Ascending aorta (tissue), 2 donors: ENCODE data around the gene PTPRF. TPM values are rescaled to one million over a fixed set of nuclear protein-coding genes. Genes with fewer than 3 reads are reported as not detected.
A peak's percentile ranks its signal among the peaks of the same experiment; 100 is the strongest.

Source experiments
- DNase-seq, 2 donors: peaks; one replicate each; pipeline ENCODE4 v3.0.0-alpha.2; 2019; ENCODE audit warnings: low spot score in 2 of 2
- H3K27ac ChIP-seq, 2 donors: fragments of 200-600 bp; sonication (generic); one replicate each; pipeline ENCODE4 v1.5.1; 2016 to 2017; ENCODE audit warnings: mild to moderate bottlenecking in 1 of 2
- H3K27me3 ChIP-seq: fragments of 200-600 bp; sonication (generic); one replicate; pipeline ENCODE4 v1.5.1; 2017
- H3K36me3 ChIP-seq, 2 donors: fragments of 200-600 bp; sonication (generic); one replicate each; pipeline ENCODE4 v1.5.1; 2016
- H3K4me1 ChIP-seq, 2 donors: fragments of 200-600 bp; sonication (generic); one replicate each; pipeline ENCODE4 v1.5.1; 2016 to 2017; ENCODE audit warnings: mild to moderate bottlenecking in 1 of 2
- H3K4me3 ChIP-seq, 2 donors: fragments of 200-600 bp; sonication (generic); one replicate each; pipeline ENCODE4 v1.5.1; 2016 to 2017; ENCODE audit warnings: mild to moderate bottlenecking in 1 of 2
- H3K9me3 ChIP-seq, 2 donors: fragments of 200-600 bp; sonication (generic); one replicate each; pipeline ENCODE4 v1.5.1; 2016
- intact Hi-C: fragments of 100-400 bp; cut with DNase I; formaldehyde crosslinking; loops from one replicate; pipeline ENCODE4 v1.15.1; 2023
- total RNA-seq: library from RNA; depleted of rRNA; stranded (reverse); fragments of >200 nt; gene quantifications from one replicate; pipeline ENCODE4 v1.1.0, GENCODE V29; 2016
- TF ChIP-seq, protein P1 (sequence below), 3 experiments: fragments of 200-600 bp in 2 of 3; fragments of 450-650 bp in 1 of 3; sonication (generic) in 2 of 3; IDR thresholded peaks; one replicate each; pipeline ENCODE4 v1.5.1; 2016 to 2019; ENCODE audit warnings: antibody characterized with exemption in 3 of 3, mild to moderate bottlenecking in 1 of 3, moderate library complexity in 1 of 3

Gene PTPRF
- total RNA-seq, 1 donor from 2014 or later, result 43.6 TPM

DNA sequence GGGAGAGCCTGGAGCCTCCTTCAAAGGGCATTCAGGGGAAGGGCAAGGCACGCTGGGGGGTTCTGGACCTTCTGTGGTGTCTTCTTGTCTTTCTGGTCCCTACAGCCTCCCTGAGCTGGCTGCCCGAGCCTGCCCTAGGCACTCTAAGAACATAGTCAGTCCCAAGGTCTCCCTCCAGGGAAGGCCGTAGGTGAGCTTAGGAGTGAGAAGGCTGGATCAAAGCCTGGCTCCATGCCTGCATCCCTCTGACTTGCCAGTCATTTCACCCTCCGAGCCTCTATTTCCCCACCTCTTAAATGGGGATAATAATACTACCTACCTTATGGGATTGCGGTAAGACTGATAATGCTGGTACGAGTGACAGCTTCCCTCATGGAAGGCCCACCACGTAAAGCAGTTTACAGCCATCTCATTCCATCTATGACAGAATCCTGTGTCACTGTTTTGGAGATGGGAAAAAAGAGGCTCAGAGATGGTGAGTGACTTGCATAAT lies 20.8 kb downstream of the PTPRF start:
- DNase-seq, result no peak
- peaks cover 0 to 8% of the 10 kb centered on the region in 2 donors for H3K4me1 ChIP-seq
- H3K27ac ChIP-seq, result no peak overlapping the region
- intact Hi-C loops, result no loop called here
- TF ChIP-seq, protein P1, sequence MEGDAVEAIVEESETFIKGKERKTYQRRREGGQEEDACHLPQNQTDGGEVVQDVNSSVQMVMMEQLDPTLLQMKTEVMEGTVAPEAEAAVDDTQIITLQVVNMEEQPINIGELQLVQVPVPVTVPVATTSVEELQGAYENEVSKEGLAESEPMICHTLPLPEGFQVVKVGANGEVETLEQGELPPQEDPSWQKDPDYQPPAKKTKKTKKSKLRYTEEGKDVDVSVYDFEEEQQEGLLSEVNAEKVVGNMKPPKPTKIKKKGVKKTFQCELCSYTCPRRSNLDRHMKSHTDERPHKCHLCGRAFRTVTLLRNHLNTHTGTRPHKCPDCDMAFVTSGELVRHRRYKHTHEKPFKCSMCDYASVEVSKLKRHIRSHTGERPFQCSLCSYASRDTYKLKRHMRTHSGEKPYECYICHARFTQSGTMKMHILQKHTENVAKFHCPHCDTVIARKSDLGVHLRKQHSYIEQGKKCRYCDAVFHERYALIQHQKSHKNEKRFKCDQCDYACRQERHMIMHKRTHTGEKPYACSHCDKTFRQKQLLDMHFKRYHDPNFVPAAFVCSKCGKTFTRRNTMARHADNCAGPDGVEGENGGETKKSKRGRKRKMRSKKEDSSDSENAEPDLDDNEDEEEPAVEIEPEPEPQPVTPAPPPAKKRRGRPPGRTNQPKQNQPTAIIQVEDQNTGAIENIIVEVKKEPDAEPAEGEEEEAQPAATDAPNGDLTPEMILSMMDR (IDR thresholded peaks at IDR 0.05), result no peak
- H3K27me3 ChIP-seq, result no peaks in the 10 kb centered on the region
- no peaks in the 10 kb centered on the region for H3K9me3 ChIP-seq
- no peak overlapping the region for H3K4me3 ChIP-seq
- H3K36me3 ChIP-seq, result peaks cover 6 to 7% of the 10 kb centered on the region in 2 donors

DNA sequence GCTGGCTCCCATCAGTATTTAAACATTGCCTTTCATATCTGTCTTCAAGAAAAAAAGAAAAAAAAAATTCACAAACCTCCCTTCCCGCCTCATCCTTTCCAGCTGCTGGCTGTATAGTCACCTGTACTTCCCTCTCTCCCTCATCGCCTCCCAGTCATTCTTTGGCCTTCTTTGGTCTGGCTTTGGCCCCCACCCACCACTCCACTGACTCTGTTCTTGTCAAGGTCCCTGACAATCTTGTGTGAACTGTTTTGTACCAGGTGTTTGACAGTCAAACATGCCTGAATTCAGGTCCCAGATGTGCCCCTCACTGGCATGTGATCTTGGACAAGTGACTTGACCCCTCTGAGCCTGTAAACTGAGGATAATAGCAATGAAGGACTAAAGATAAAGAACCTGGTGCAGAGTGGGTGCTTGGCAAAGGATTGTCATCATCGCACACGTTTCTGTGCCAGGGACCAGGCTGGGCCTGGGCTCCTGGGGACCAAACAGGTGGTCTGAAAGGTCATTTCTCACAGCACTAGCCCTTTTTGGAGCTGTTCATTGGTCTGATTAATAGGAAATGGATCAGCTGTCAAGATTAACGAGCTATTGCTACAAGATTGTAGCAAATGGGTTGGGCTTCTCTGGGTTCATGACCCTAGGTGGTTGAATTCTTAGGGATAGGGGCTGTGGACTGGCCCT lies 21.5 kb downstream of the PTPRF start:
- H3K9me3 ChIP-seq, result no peaks in the 10 kb centered on the region
- H3K27ac ChIP-seq, result no peak overlapping the region
- peaks cover 6 to 7% of the 10 kb centered on the region in 2 donors for H3K36me3 ChIP-seq
- H3K27me3 ChIP-seq, result no peaks in the 10 kb centered on the region
- no peak overlapping the region for H3K4me3 ChIP-seq
- DNase-seq, result no peak
- H3K4me1 ChIP-seq, result peaks cover 0 to 8% of the 10 kb centered on the region in 2 donors
- intact Hi-C loops, result no loop called here
- TF ChIP-seq, protein P1 (IDR thresholded peaks at IDR 0.05), result no peak

DNA sequence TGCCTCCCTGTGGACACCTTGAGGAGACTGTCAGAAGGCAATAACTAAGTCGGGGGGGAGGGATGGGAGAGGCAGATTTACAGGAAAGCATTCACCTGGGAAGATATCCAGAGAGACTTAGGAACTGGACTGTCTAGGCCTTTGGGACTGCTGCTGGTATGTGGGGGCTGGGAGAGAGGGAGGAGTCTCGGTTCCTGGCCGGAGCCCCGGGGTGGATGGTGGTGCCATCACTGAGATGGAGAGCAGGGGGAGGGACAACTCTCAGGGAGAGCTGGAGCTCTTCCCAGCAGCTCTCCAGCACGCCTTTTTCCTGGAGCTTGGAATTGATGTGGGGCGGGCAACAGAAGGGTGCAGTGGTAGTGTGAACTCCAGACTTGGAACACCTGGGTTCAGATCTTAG lies 22.1 kb downstream of the PTPRF start:
- Histone ChIP-seq H3K4me1 (peaks cover 0 to 8% of the 10 kb centered on the region in 2 donors), H3K9me3 (no peaks in the 10 kb centered on the region), H3K27me3 (no peaks in the 10 kb centered on the region), H3K27ac (no peak overlapping the region), H3K36me3 (peaks cover 6 to 7% of the 10 kb centered on the region in 2 donors), H3K4me3 (no peak overlapping the region)
- TF ChIP-seq, protein P1 (IDR thresholded peaks at IDR 0.05), result no peak
- intact Hi-C loops, result no loop called here
- no peak for DNase-seq

DNA sequence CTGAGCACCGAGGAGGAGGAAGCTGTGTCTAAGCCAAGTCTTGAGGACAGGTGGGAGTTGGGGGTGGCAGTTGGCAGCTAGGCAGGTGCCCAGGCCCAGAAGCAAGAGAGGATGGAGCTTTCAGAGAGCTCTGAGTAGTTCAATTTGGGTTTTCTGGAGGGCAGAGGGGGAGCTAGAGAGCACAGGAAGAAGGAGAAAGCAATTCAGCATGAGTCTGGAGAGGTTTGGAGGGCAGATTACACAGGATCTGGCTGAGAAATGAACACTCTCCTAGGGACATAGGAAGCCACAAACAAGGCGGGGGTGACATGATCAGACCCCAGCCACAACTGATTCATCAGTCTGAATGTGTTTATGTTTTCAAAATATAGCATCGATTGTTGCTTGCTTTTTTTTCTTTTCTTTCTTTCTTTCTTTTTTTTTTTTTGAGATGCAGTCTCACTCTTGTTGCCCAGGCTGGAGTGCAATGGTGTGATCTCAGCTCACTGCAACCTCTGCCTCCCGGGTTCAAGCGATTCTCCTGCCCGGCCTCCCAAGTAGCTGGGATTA lies 23.8 kb downstream of the PTPRF start:
- peaks cover 0 to 14% of the 10 kb centered on the region in 2 donors for H3K4me1 ChIP-seq
- peaks cover 6 to 7% of the 10 kb centered on the region in 2 donors for H3K36me3 ChIP-seq
- no peaks in the 10 kb centered on the region for H3K9me3 ChIP-seq
- DNase-seq, result no peak
- TF ChIP-seq, protein P1 (IDR thresholded peaks at IDR 0.05), result peak in 1 of 3 experiments; percentile 15
- no peaks in the 10 kb centered on the region for H3K27me3 ChIP-seq
- no peak overlapping the region for H3K4me3 ChIP-seq
- intact Hi-C loops, result no loop called here
- no peak overlapping the region for H3K27ac ChIP-seq

DNA sequence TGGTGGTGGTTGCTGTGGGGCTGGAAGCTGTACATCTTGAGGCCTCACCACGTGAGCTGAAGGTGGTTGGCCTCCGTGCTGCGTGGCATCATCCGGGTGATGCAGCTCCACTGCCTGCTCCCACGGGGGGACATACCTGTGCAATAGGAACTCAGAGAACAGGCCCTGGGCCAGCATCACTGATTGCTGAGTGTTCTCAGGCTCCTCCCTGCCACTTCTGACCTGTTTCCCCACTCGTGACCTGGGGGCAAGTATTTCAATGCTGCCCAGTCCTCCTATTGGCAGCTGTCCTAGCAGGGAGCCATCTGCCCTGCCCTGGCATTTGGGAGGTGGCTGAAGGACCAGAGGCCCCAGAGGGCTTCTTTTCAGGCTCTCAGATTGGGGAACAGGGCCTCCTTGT lies 26.1 kb downstream of the PTPRF start:
- intact Hi-C loops, result no loop called here

More for the DNA sequence above, 26.1 kb downstream of the PTPRF start:
- Histone ChIP-seq H3K4me3 (no peak overlapping the region), H3K27me3 (no peaks in the 10 kb centered on the region), H3K27ac (no peak overlapping the region), H3K4me1 (peaks cover 0 to 6% of the 10 kb centered on the region in 2 donors), H3K36me3 (peaks cover 6 to 7% of the 10 kb centered on the region in 2 donors), H3K9me3 (no peaks in the 10 kb centered on the region)
- no peak for DNase-seq
- TF ChIP-seq, protein P1 (IDR thresholded peaks at IDR 0.05), result no peak
